Measurements from ENCODE around the gene ATXN7. TPM values are rescaled to one million over a fixed set of nuclear protein-coding genes. Genes with fewer than 3 reads are reported as not detected.

The ATXN7 gene
- total and polyA plus RNA-seq, 2 of the 13 experiments (the other 11 are each of a cell fraction or from before 2014, with no cell fraction given) = 13.8 to 20.0 TPM

DNA sequence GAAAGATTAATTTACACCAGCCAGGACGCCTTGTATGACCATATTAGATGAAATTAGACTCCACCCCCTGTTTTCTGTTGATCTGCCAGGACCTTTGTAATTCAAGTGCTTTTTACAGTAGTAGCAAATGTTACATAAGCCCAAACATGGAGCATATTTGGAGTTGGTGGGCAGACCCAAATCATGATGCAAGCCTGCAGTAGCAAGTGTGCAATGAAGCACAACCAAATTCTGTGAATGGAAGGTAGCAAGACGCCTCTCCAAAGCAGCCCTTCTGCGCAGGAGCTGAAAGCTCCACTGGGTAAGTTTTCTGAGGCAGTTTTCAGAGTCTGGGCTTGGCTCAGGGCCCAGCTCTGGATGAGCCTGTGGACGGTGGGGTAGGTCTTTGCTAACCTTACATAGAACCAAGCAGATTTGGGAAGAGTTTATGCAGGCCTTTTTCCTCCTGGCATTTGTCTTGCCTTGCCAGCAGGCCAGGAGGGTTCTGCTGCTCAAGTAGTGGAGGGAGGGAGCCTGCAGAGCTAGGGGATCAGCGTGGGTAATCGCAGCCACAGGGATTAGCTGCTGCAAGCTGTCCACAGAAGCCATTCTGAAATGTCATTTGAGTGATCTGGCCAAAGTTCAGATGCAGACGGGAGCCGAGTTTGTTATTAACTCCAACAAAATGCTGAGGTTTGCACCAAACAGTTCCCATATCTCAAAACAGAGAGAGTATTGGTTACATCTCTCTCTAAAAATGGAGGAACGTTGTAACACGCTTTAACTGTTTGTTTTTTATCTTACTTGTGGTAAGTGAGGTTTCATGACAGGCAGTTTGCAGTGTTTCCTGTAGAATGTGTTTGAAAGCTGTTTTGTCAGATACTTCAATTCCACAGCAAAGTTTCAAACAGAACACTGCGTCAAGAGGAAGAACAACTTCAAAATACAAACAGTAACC, 104.3 kb downstream of the ATXN7 start (continued):
- TF ChIP-seq, protein P1, sequence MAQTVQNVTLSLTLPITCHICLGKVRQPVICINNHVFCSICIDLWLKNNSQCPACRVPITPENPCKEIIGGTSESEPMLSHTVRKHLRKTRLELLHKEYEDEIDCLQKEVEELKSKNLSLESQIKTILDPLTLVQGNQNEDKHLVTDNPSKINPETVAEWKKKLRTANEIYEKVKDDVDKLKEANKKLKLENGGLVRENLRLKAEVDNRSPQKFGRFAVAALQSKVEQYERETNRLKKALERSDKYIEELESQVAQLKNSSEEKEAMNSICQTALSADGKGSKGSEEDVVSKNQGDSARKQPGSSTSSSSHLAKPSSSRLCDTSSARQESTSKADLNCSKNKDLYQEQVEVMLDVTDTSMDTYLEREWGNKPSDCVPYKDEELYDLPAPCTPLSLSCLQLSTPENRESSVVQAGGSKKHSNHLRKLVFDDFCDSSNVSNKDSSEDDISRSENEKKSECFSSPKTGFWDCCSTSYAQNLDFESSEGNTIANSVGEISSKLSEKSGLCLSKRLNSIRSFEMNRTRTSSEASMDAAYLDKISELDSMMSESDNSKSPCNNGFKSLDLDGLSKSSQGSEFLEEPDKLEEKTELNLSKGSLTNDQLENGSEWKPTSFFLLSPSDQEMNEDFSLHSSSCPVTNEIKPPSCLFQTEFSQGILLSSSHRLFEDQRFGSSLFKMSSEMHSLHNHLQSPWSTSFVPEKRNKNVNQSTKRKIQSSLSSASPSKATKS (CRISPR knock-in tag; IDR thresholded peaks at IDR 0.05) = no peak
- TF ChIP-seq, protein P2, sequence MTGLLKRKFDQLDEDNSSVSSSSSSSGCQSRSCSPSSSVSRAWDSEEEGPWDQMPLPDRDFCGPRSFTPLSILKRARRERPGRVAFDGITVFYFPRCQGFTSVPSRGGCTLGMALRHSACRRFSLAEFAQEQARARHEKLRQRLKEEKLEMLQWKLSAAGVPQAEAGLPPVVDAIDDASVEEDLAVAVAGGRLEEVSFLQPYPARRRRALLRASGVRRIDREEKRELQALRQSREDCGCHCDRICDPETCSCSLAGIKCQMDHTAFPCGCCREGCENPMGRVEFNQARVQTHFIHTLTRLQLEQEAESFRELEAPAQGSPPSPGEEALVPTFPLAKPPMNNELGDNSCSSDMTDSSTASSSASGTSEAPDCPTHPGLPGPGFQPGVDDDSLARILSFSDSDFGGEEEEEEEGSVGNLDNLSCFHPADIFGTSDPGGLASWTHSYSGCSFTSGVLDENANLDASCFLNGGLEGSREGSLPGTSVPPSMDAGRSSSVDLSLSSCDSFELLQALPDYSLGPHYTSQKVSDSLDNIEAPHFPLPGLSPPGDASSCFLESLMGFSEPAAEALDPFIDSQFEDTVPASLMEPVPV (CRISPR knock-in tag; IDR thresholded peaks at IDR 0.05) = no peak; the same call in 1 of the 2 replicates
- TF ChIP-seq ZNF562 (CRISPR knock-in tag; IDR thresholded peaks at IDR 0.05; ENCODE audit: borderline replicate concordance) = no peak
- TF ChIP-seq SOX5 (CRISPR knock-in tag; IDR thresholded peaks at IDR 0.05; ENCODE audit: borderline replicate concordance) = 0 out of 2 replicates have a peak, but pooled peaks have one; percentile 15
- TF ChIP-seq ZNF781 (CRISPR knock-in tag; IDR thresholded peaks at IDR 0.05; ENCODE audit: borderline replicate concordance, not compliant biosample characterization) = peak; percentile 53
- TF ChIP-seq POLR2G (IDR thresholded peaks at IDR 0.05; ENCODE audit: low read depth, low read length) = peak; percentile 79
- TF ChIP-seq TOE1 (CRISPR knock-in tag; IDR thresholded peaks at IDR 0.05) = no peak
- TF ChIP-seq POLR2AphosphoS5 (IDR thresholded peaks at IDR 0.05; ENCODE audit: low read depth, low read length) = 0 out of 2 replicates have a peak, but pooled peaks have one; percentile 38
- TF ChIP-seq EED (CRISPR knock-in tag; IDR thresholded peaks at IDR 0.05) = no peak
- no peak; the same call in 1 of the 2 replicates for TF ChIP-seq SIX1 (CRISPR knock-in tag; IDR thresholded peaks at IDR 0.05; ENCODE audit: borderline replicate concordance)
- no peak for TF ChIP-seq ZNF12 (CRISPR knock-in tag; IDR thresholded peaks at IDR 0.05)
- peak; percentile 56 for TF ChIP-seq DMAP1 (CRISPR knock-in tag; IDR thresholded peaks at IDR 0.05)
- TF ChIP-seq ZEB1 (IDR thresholded peaks at IDR 0.05; ENCODE audit: insufficient replicate concordance, low read depth) = no peak
- TF ChIP-seq, protein P3, sequence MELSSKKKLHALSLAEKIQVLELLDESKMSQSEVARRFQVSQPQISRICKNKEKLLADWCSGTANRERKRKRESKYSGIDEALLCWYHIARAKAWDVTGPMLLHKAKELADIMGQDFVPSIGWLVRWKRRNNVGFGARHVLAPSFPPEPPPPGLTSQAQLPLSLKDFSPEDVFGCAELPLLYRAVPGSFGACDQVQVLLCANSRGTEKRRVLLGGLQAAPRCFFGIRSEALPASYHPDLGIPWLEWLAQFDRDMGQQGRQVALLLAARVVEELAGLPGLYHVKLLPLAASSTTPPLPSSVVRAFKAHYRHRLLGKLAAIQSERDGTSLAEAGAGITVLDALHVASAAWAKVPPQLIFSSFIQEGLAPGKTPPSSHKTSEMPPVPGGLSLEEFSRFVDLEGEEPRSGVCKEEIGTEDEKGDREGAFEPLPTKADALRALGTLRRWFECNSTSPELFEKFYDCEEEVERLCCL (CRISPR knock-in tag; IDR thresholded peaks at IDR 0.05; ENCODE audit: borderline replicate concordance) = no peak
- TF ChIP-seq HIVEP1 (CRISPR knock-in tag; IDR thresholded peaks at IDR 0.05) = no peak
- TF ChIP-seq, protein P4, sequence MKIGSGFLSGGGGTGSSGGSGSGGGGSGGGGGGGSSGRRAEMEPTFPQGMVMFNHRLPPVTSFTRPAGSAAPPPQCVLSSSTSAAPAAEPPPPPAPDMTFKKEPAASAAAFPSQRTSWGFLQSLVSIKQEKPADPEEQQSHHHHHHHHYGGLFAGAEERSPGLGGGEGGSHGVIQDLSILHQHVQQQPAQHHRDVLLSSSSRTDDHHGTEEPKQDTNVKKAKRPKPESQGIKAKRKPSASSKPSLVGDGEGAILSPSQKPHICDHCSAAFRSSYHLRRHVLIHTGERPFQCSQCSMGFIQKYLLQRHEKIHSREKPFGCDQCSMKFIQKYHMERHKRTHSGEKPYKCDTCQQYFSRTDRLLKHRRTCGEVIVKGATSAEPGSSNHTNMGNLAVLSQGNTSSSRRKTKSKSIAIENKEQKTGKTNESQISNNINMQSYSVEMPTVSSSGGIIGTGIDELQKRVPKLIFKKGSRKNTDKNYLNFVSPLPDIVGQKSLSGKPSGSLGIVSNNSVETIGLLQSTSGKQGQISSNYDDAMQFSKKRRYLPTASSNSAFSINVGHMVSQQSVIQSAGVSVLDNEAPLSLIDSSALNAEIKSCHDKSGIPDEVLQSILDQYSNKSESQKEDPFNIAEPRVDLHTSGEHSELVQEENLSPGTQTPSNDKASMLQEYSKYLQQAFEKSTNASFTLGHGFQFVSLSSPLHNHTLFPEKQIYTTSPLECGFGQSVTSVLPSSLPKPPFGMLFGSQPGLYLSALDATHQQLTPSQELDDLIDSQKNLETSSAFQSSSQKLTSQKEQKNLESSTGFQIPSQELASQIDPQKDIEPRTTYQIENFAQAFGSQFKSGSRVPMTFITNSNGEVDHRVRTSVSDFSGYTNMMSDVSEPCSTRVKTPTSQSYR (CRISPR knock-in tag; IDR thresholded peaks at IDR 0.05; ENCODE audit: borderline replicate concordance) = no peak
- TF ChIP-seq, protein P5, sequence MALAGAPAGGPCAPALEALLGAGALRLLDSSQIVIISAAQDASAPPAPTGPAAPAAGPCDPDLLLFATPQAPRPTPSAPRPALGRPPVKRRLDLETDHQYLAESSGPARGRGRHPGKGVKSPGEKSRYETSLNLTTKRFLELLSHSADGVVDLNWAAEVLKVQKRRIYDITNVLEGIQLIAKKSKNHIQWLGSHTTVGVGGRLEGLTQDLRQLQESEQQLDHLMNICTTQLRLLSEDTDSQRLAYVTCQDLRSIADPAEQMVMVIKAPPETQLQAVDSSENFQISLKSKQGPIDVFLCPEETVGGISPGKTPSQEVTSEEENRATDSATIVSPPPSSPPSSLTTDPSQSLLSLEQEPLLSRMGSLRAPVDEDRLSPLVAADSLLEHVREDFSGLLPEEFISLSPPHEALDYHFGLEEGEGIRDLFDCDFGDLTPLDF (CRISPR knock-in tag; IDR thresholded peaks at IDR 0.05) = 0 out of 2 replicates have a peak, but pooled peaks have one; percentile 36
- no peak for TF ChIP-seq FOXM1 (CRISPR knock-in tag; IDR thresholded peaks at IDR 0.05)

Measured in HepG2 (cell line).